K562 (cell line): ENCODE data around the gene UGT1A9. TPM values are rescaled to one million over a fixed set of nuclear protein-coding genes. Genes with fewer than 3 reads are reported as not detected.

ENCODE experiments used
- ATF1 ChIP-seq, 2 experiments: fragments of 450-650 bp in 1 of 2; IDR thresholded peaks; 2 replicates each; pipeline ENCODE4 v1.6.1; 2016; ENCODE audit warnings: missing compliant biosample characterization in 1 of 2, missing genetic modification characterization in 1 of 2
- BACH1 ChIP-seq: fragments of 200-800 bp; sonication (Bioruptor generic); IDR thresholded peaks from 2 replicates; pipeline ENCODE4 v1.6.1; 2016; ENCODE audit warnings: missing genetic modification characterization, missing compliant biosample characterization
- CREB3 ChIP-seq: fragments of 450-650 bp; conservative IDR thresholded peaks from 2 replicates; pipeline ENCODE4 v1.6.1; 2016; ENCODE audit warnings: missing genetic modification characterization, low read depth, mild to moderate bottlenecking, missing compliant biosample characterization, moderate library complexity
- DPF2 ChIP-seq: fragments of 450-650 bp; IDR thresholded peaks from 2 replicates; pipeline ENCODE4 v1.6.1; 2016
- E4F1 ChIP-seq: fragments of 250-450 bp; sonication (Bioruptor Pico); IDR thresholded peaks from 2 replicates; pipeline ENCODE4 v1.5.0; 2021; ENCODE audit warnings: mild to moderate bottlenecking, borderline replicate concordance
- GATAD2B ChIP-seq: fragments of 450-650 bp; IDR thresholded peaks from 2 replicates; pipeline ENCODE4 v1.6.1; 2017; ENCODE audit warnings: mild to moderate bottlenecking, borderline replicate concordance
- MCM3 ChIP-seq: fragments of 450-650 bp; IDR thresholded peaks from 2 replicates; pipeline ENCODE4 v1.6.1; 2016
- NCOA1 ChIP-seq: fragments of 450-650 bp; IDR thresholded peaks from 2 replicates; pipeline ENCODE4 v1.6.1; 2016; ENCODE audit warnings: low read depth
- NCOR1 ChIP-seq: fragments of 450-650 bp; IDR thresholded peaks from 2 replicates; pipeline ENCODE4 v1.6.1; 2016; ENCODE audit warnings: mild to moderate bottlenecking, moderate library complexity
- NFE2 ChIP-seq: IDR thresholded peaks from 2 replicates; pipeline ENCODE4 v1.6.1; 2014; ENCODE audit warnings: antibody characterized with exemption, low read depth
- NFE2L1 ChIP-seq: fragments of 450-650 bp; IDR thresholded peaks from 2 replicates; pipeline ENCODE4 v1.6.1; 2016; ENCODE audit warnings: missing genetic modification characterization, low read depth, mild to moderate bottlenecking, missing compliant biosample characterization, moderate library complexity, borderline replicate concordance
- SPI1 ChIP-seq: IDR thresholded peaks from 2 replicates; pipeline ENCODE4 v1.6.1; 2011; ENCODE audit warnings: low read depth, low read length, control low read depth, borderline replicate concordance
- TFE3 ChIP-seq: fragments of 450-650 bp; formaldehyde crosslinking; IDR thresholded peaks from 2 replicates; pipeline ENCODE4 v1.4.0; 2020; ENCODE audit warnings: mild to moderate bottlenecking, mixed read lengths
- TSHZ1 ChIP-seq: fragments of 250-450 bp; sonication (Bioruptor Pico); IDR thresholded peaks from 2 replicates; pipeline ENCODE4 v1.4.0; 2020; ENCODE audit warnings: mild to moderate bottlenecking, moderate library complexity
- ZFP1 ChIP-seq: fragments of 450-650 bp; formaldehyde crosslinking; IDR thresholded peaks from 2 replicates; pipeline ENCODE4 v1.4.0; 2020; ENCODE audit warnings: mild to moderate bottlenecking, mixed read lengths
- ZKSCAN3 ChIP-seq: fragments of 250-450 bp; sonication (Bioruptor Pico); IDR thresholded peaks from 2 replicates; pipeline ENCODE4 v1.4.0; 2020
- ZNF639 ChIP-seq, 2 experiments: fragments of 200-800 bp in 1 of 2; sonication (Bioruptor generic) in 1 of 2; sonication (generic) in 1 of 2; formaldehyde crosslinking in 1 of 2; IDR thresholded peaks in 1 of 2; conservative IDR thresholded peaks in 1 of 2; 2 replicates each; pipeline versions ENCODE4 v1.5.0 to v1.6.1; 2016 to 2020; ENCODE audit warnings: missing compliant biosample characterization in 1 of 2, missing genetic modification characterization in 1 of 2, missing genetic modification reagents in 1 of 2
- ZNF644 ChIP-seq: fragments of 200-800 bp; sonication (Bioruptor generic); IDR thresholded peaks from 2 replicates; pipeline ENCODE4 v1.6.1; 2016; ENCODE audit warnings: low read depth, missing genetic modification characterization, missing compliant biosample characterization
- polyA plus RNA-seq, 8 experiments: library from polyadenylated mRNA; depleted of rRNA in 4 of 8; stranded (reverse) in 5 of 8; unstranded in 3 of 8; fragments of >200 nt; fragmentation: Nextera tagmentation in 2 of 8; fragmentation: Illumina TruSeq in 1 of 8; extraction: Ambion mirVana in 2 of 8; extraction: Trizol in 1 of 8; gene quantifications; 2 replicates each; pipeline versions ENCODE4 v1.2.1 to v1.2.3, GENCODE V29; 2011 to 2014; ENCODE audit warnings: inconsistent platforms in 1 of 8, missing spikeins in 1 of 8
- total RNA-seq, 7 experiments: library from RNA; depleted of rRNA in 6 of 7; stranded (reverse); fragments of >200 nt in 6 of 7; fragmentation: Illumina TruSeq in 2 of 7; extraction: Trizol in 2 of 7; gene quantifications; 2 replicates each; pipeline versions ENCODE4 v1.2.1 to v1.2.3, GENCODE V29; 2011 to 2021; ENCODE audit warnings: low replicate concordance in 1 of 7

Gene UGT1A9
- total and polyA plus RNA-seq, 9 of the 15 experiments (the other 6 are each of a cell fraction or from before 2014, with no cell fraction given): 0.09 TPM; not detected in 8

- TF ChIP-seq ZNF644 (tag) (0 out of 2 replicates have a peak, but pooled peaks have one; percentile 33), ATF1 (CRISPR knock-in tag; IDR thresholded peaks at IDR 0.05) (no peak), ATF1 (tag; IDR thresholded peaks at IDR 0.05) (peak; percentile 28; the same call in 1 of the 2 replicates), TSHZ1 (CRISPR knock-in tag) (no peak), SPI1 (no peak), GATAD2B (peak; percentile 90), NFE2 (peak; percentile 91), NCOR1 (peak; percentile 24; the same call in 1 of the 2 replicates), DPF2 (peak; percentile 75; the same call in 1 of the 2 replicates), ZFP1 (no peak), NFE2L1 (tag) (peak; percentile 88), NCOA1 (peak; percentile 52; the same call in 1 of the 2 replicates), ZNF639 (CRISPR knock-in tag; conservative IDR thresholded peaks at IDR 0.05 in 1 of 2, IDR thresholded peaks at IDR 0.05 in 1 of 2) (0 out of 4 replicates have a peak, but pooled peaks of 1 of the 2 experiments have one; percentile 54), MCM3 (no peak), BACH1 (tag) (peak; percentile 96), TFE3 (no peak), E4F1 (no peak), ZKSCAN3 (CRISPR knock-in tag) (no peak), CREB3 (tag) (0 out of 2 replicates have a peak, but pooled peaks have one; percentile 27)
Measured at GRCh38 chr2:233700028-233700635, 28.4 kb downstream of the UGT1A9 start (continued).
